K562 (cell line): ENCODE measurements around the gene PHACTR3. TPM values are rescaled to one million over a fixed set of nuclear protein-coding genes. Genes with fewer than 3 reads are reported as not detected.

Experiments
- ATAC-seq: fragments of 200-7000 bp; cut with Tn5 transposase; 3 replicates; pipeline ENCODE4 v1.9.1; 2020; ENCODE audit warnings: moderate library complexity
- BruUV-seq: library from RNA; stranded (reverse); fragments of 400-500 nt; replicated peaks from 2 replicates; lab custom pipeline; 2021; lab: Mats Ljungman, UMichigan
- CTCF ChIA-PET: fragments of 300-600 bp; formaldehyde crosslinking; extraction: SDS; loops from one replicate; lab custom pipeline; 2021; ENCODE audit warnings: low intra/inter-chr PET ratio; lab: Yijun Ruan, JAX
- POLR2A ChIA-PET: fragments of 300-600, 350-650 bp; sonication (Branson Sonifier 250); formaldehyde crosslinking; extraction: SDS; loops from one replicate; lab custom pipeline; 2021; ENCODE audit warnings: antibody characterized with exemption, inconsistent platforms; lab: Yijun Ruan, JAX
- DNase-seq, 4 experiments: peaks; one replicate each; pipeline versions ENCODE4 v3.0.0 to v3.0.0-alpha.2; 2011 to 2018; ENCODE audit warnings: low spot score in 3 of 4, mixed read lengths in 3 of 4; ENCODE audit errors: extremely low read depth in 1 of 4
- FAIRE-seq: peaks from 2 replicates; lab custom pipeline; 2011; peaks lifted over from hg19 to GRCh38; lab: Jason Lieb, UNC
- H2AFZ ChIP-seq: 2 replicates; pipeline ENCODE4 v1.6.0; 2011; ENCODE audit warnings: low read depth, low read length, control low read depth, inconsistent platforms
- H3K27ac ChIP-seq: fragments of 200-600 bp; 3 replicates; pipeline ENCODE4 v1.8.0; 2011; ENCODE audit warnings: low read depth, mild to moderate bottlenecking, control low read depth, inconsistent platforms, low read length, moderate library complexity, mixed read lengths; ENCODE audit errors: extremely low read depth
- H3K27me3 ChIP-seq, 2 experiments: fragments of 300-600 bp in 1 of 2; 2 replicates in 1 of 2; 3 replicates in 1 of 2; pipeline versions ENCODE4 v1.6.0 to v1.8.0; 2011; ENCODE audit warnings: inconsistent platforms in 2 of 2, low read length in 2 of 2, mild to moderate bottlenecking in 1 of 2, mixed read lengths in 1 of 2, moderate library complexity in 1 of 2; ENCODE audit not compliant: control insufficient read depth in 2 of 2, insufficient read depth in 2 of 2
- H3K36me3 ChIP-seq: fragments of 300-600 bp; 3 replicates; pipeline ENCODE4 v1.8.0; 2011; ENCODE audit warnings: mild to moderate bottlenecking, low read length, inconsistent platforms; ENCODE audit not compliant: control insufficient read depth, insufficient read depth
- H3K4me1 ChIP-seq, 2 experiments: fragments of 200-600 bp in 1 of 2; replicated peaks in 1 of 2; 2 replicates in 1 of 2; 3 replicates in 1 of 2; pipeline versions ENCODE4 v1.5.1 to v1.8.0; 2011; ENCODE audit warnings: inconsistent platforms in 2 of 2, low read length in 2 of 2, mild to moderate bottlenecking in 1 of 2, mixed read lengths in 1 of 2, moderate library complexity in 1 of 2; ENCODE audit not compliant: control insufficient read depth in 2 of 2, insufficient read depth in 2 of 2
- H3K4me2 ChIP-seq: 2 replicates; pipeline ENCODE4 v1.6.1; 2011; ENCODE audit warnings: low read length, control low read depth, inconsistent platforms, mixed read lengths; ENCODE audit not compliant: insufficient read depth
- H3K4me3 ChIP-seq: fragments of 200-600 bp; sonication (generic), shearing (Covaris generic); 2 replicates; pipeline ENCODE4 v1.5.1; 2016; ENCODE audit warnings: control low read depth, inconsistent platforms
- H3K79me2 ChIP-seq: fragments of 200-600 bp; 3 replicates; pipeline ENCODE4 v1.8.0; 2011; ENCODE audit warnings: low read length, inconsistent platforms; ENCODE audit not compliant: control insufficient read depth, insufficient read depth
- H3K9ac ChIP-seq, 2 experiments: 2 replicates each; pipeline versions ENCODE4 v1.6.0 to v1.6.1; 2011; ENCODE audit warnings: low read depth in 2 of 2, low read length in 2 of 2, control low read depth in 1 of 2, inconsistent platforms in 1 of 2, mild to moderate bottlenecking in 1 of 2, mixed read lengths in 1 of 2; ENCODE audit not compliant: insufficient read depth in 1 of 2
- H3K9me1 ChIP-seq: one replicate; pipeline ENCODE4 v1.6.0; 2011; ENCODE audit warnings: inconsistent platforms, mild to moderate bottlenecking, low read length, moderate library complexity; ENCODE audit not compliant: control insufficient read depth, insufficient read depth
- H3K9me3 ChIP-seq: replicated peaks from 2 replicates; pipeline ENCODE4 v1.5.1; 2011; ENCODE audit warnings: low read depth, low read length, inconsistent platforms; ENCODE audit not compliant: control insufficient read depth, insufficient read depth
- H4K20me1 ChIP-seq: replicated peaks from 2 replicates; pipeline ENCODE4 v1.6.1; 2011; ENCODE audit warnings: low read length, inconsistent platforms, mixed read lengths; ENCODE audit not compliant: control insufficient read depth, insufficient read depth
- ERF ChIP-seq: fragments of 450-650 bp; formaldehyde crosslinking; IDR thresholded peaks from 2 replicates; pipeline ENCODE4 v1.4.0; 2020; ENCODE audit warnings: mild to moderate bottlenecking, mixed read lengths
- MCM3 ChIP-seq: fragments of 450-650 bp; IDR thresholded peaks from 2 replicates; pipeline ENCODE4 v1.6.1; 2016
- REST ChIP-seq, 2 experiments: fragments of 450-650 bp; formaldehyde crosslinking in 1 of 2; IDR thresholded peaks; 2 replicates each; pipeline versions ENCODE4 v1.4.0 to v1.6.1; 2014 to 2020; ENCODE audit warnings: mild to moderate bottlenecking in 2 of 2, borderline replicate concordance in 1 of 2, low read depth in 1 of 2
- THRAP3 ChIP-seq: fragments of 450-650 bp; IDR thresholded peaks from 2 replicates; pipeline ENCODE4 v1.6.1; 2016; ENCODE audit warnings: mild to moderate bottlenecking, inconsistent platforms, borderline replicate concordance
- WGBS: fragments of 100-300 bp; shearing (Covaris generic); methylation state at CpG from one replicate; pipeline ENCODE4 v1.1.6; 2016; ENCODE audit warnings: low coverage, mixed read lengths; ENCODE audit not compliant: insufficient coverage; ENCODE audit errors: missing lambda C conversion rate; 5-methylcytosine and 5-hydroxymethylcytosine counted together
- in situ Hi-C: fragments of 300-500 bp; cut with MboI; formaldehyde crosslinking; loops from 4 replicates; pipeline ENCODE4 v1.15.0; 2018; ENCODE audit warnings: inconsistent platforms, mixed read lengths
- intact Hi-C: fragments of 100-400 bp; cut with micrococcal nuclease; formaldehyde crosslinking; loops from 2 replicates; pipeline ENCODE4 v1.14.2; 2022
- polyA plus RNA-seq, 8 experiments: library from polyadenylated mRNA; depleted of rRNA in 4 of 8; stranded (reverse) in 5 of 8; unstranded in 3 of 8; fragments of >200 nt; fragmentation: Nextera tagmentation in 2 of 8; fragmentation: Illumina TruSeq in 1 of 8; extraction: Ambion mirVana in 2 of 8; extraction: Trizol in 1 of 8; gene quantifications; 2 replicates each; pipeline versions ENCODE4 v1.2.1 to v1.2.3, GENCODE V29; 2011 to 2014; ENCODE audit warnings: inconsistent platforms in 1 of 8, missing spikeins in 1 of 8
- total RNA-seq, 7 experiments: library from RNA; depleted of rRNA in 6 of 7; stranded (reverse); fragments of >200 nt in 6 of 7; fragmentation: Illumina TruSeq in 2 of 7; extraction: Trizol in 2 of 7; gene quantifications; 2 replicates each; pipeline versions ENCODE4 v1.2.1 to v1.2.3, GENCODE V29; 2011 to 2021; ENCODE audit warnings: low replicate concordance in 1 of 7

Gene PHACTR3
- total and polyA plus RNA-seq, 9 of the 15 experiments (the other 6 are each of a cell fraction or from before 2014, with no cell fraction given), result not detected

- Histone ChIP-seq H3K4me1 (peaks cover 0 to 4% of the 10 kb centered on the region in 2 experiments; a peak in 1 of 5 replicates), H3K27me3 (peaks cover 8 to 72% of the 10 kb centered on the region in 2 experiments; a peak in 4 of 5 replicates), H3K9me3 (no peaks in the 10 kb centered on the region), H3K27ac (no peak overlapping the region), H3K9me1 (no peaks in the 10 kb centered on the region), H2AFZ (no peak overlapping the region), H3K36me3 (no peaks in the 10 kb centered on the region), H3K4me2 (no peak overlapping the region), H4K20me1 (no peaks in the 10 kb centered on the region; the same call in 1 of the 2 replicates), H3K9ac (no peak overlapping the region), H3K79me2 (no peaks in the 10 kb centered on the region), H3K4me3 (no peak overlapping the region)
- no peak for ATAC-seq
- ChIA-PET POLR2A (interaction anchor here (1.6 kb wide), 1 partner anchor 9 kb away, joined by 8 read pairs; no protein-coding TSS in a partner anchor), CTCF (no interaction called here)
- intact Hi-C loops (no loop called here), in situ Hi-C loops (loop anchor here (5.0 kb wide), 1 partner anchor 171 kb away; no protein-coding TSS in a partner anchor)
- DNase-seq, result no peak
- no peak for TF ChIP-seq ERF (CRISPR knock-in tag)
- BruUV-seq, result no TSS peak
- FAIRE-seq, result no peak
- 0% methylated on average over 9 of the region's 9 CpGs for WGBS
These were observed 23.3 kb upstream of the PHACTR3 start for GRCh38 chr20:59580991-59581401.

GRCh38 chr20:59581993-59582679 is 22.2 kb upstream of the PHACTR3 start:
- CTCF ChIA-PET, result no interaction called here
- no peaks in the 10 kb centered on the region for H3K36me3 ChIP-seq
- WGBS, result 2% methylated on average over 13 of the region's 13 CpGs
- DNase-seq, result no peak
- no peak for FAIRE-seq
- no peak overlapping the region for H3K4me3 ChIP-seq
- H3K4me2 ChIP-seq, result no peak overlapping the region
- H3K4me1 ChIP-seq, result peaks cover 0 to 1% of the 10 kb centered on the region in 2 experiments; a peak in 1 of 5 replicates
- peaks cover 7 to 70% of the 10 kb centered on the region in 2 experiments; a peak in 4 of 5 replicates for H3K27me3 ChIP-seq
- H4K20me1 ChIP-seq, result no peaks in the 10 kb centered on the region
- no TSS peak for BruUV-seq
- intact Hi-C loops (no loop called here), in situ Hi-C loops (loop anchor here (5.0 kb wide), 1 partner anchor 170 kb away; no protein-coding TSS in a partner anchor)
- no peaks in the 10 kb centered on the region for H3K9me1 ChIP-seq
- H3K79me2 ChIP-seq, result no peaks in the 10 kb centered on the region
- no peak overlapping the region for H3K9ac ChIP-seq
- ATAC-seq, result no peak
- H3K27ac ChIP-seq, result no peak overlapping the region
- POLR2A ChIA-PET, result interaction anchor here (0.5 to 0.6 kb wide), 2 partner anchors 91 to 884 kb away, joined by 3 read pairs; no protein-coding TSS in a partner anchor
- no peak overlapping the region for H2AFZ ChIP-seq
- no peaks in the 10 kb centered on the region for H3K9me3 ChIP-seq
- no peak for TF ChIP-seq THRAP3
- TF ChIP-seq REST (IDR thresholded peaks at IDR 0.05; ENCODE audit: borderline replicate concordance), result no peak
- no peak for TF ChIP-seq REST (CRISPR knock-in tag; IDR thresholded peaks at IDR 0.05; ENCODE audit: low read depth)
- TF ChIP-seq MCM3, result no peak
